PC-3 (cell line): ENCODE measurements around the gene MYH10. TPM values are rescaled to one million over a fixed set of nuclear protein-coding genes. Genes with fewer than 3 reads are reported as not detected.

Source experiments
- ATAC-seq: fragments of 200-7000 bp; cut with Tn5 transposase; 2 replicates; pipeline ENCODE4 v1.9.1; 2020; ENCODE audit warnings: mild to moderate bottlenecking, moderate library complexity
- BruUV-seq: library from RNA; stranded (reverse); fragments of 400-500 nt; replicated peaks from 2 replicates; lab custom pipeline; 2021; lab: Mats Ljungman, UMichigan
- CTCF ChIA-PET: fragments of 300-600 bp; sonication (Branson Sonifier 250); formaldehyde crosslinking; loops from one replicate; lab custom pipeline; 2022; ENCODE audit warnings: antibody characterized with exemption; lab: Charles Lee
- POLR2A ChIA-PET: fragments of 300-600 bp; sonication (Branson Sonifier 250); formaldehyde crosslinking; loops from one replicate; lab custom pipeline; 2022; ENCODE audit warnings: antibody characterized with exemption; ENCODE audit not compliant: unreplicated experiment; lab: Charles Lee
- DNase-seq: peaks from one replicate; pipeline ENCODE4 v3.0.0-alpha.2; 2015
- H2AFZ ChIP-seq: fragments of 300-600 bp; sonication (generic); 2 replicates; pipeline ENCODE4 v1.6.0; 2016; ENCODE audit warnings: antibody characterized with exemption, low read length
- H3F3A ChIP-seq: fragments of 300-600 bp; sonication (generic); one replicate; pipeline ENCODE4 v1.6.0; 2017; ENCODE audit warnings: antibody characterized with exemption, low read length, control low read depth, mild to moderate bottlenecking; ENCODE audit not compliant: unreplicated experiment
- H3K27ac ChIP-seq: fragments of 300-600 bp; sonication (generic); 2 replicates; pipeline ENCODE4 v1.5.1; 2016; ENCODE audit warnings: mild to moderate bottlenecking, low read length
- H3K27me3 ChIP-seq: fragments of 300-600 bp; sonication (generic); 2 replicates; pipeline ENCODE4 v1.6.1; 2016; ENCODE audit warnings: low read length, mixed read lengths
- H3K36me3 ChIP-seq: fragments of 300-600 bp; sonication (generic); 2 replicates; pipeline ENCODE4 v1.6.1; 2016; ENCODE audit warnings: low read depth, mixed run types, low read length, mixed read lengths
- H3K4me1 ChIP-seq: fragments of 300-600 bp; sonication (generic); 2 replicates; pipeline ENCODE4 v1.5.1; 2016; ENCODE audit warnings: low read length; ENCODE audit not compliant: insufficient read depth
- H3K4me2 ChIP-seq: fragments of 300-600 bp; sonication (generic); 2 replicates; pipeline ENCODE4 v1.6.0; 2016; ENCODE audit warnings: low read length
- H3K4me3 ChIP-seq: fragments of 300-600 bp; sonication (generic); 2 replicates; pipeline ENCODE4 v1.5.1; 2016; ENCODE audit warnings: mild to moderate bottlenecking, low read length, mixed read lengths
- H3K79me2 ChIP-seq: fragments of 300-600 bp; sonication (generic); 2 replicates; pipeline ENCODE4 v1.6.1; 2017; ENCODE audit warnings: low read length, mixed read lengths
- H3K9ac ChIP-seq: fragments of 300-600 bp; sonication (generic); 2 replicates; pipeline ENCODE4 v1.6.0; 2016; ENCODE audit warnings: mild to moderate bottlenecking, low read length
- H3K9me2 ChIP-seq: fragments of 300-600 bp; sonication (generic); replicated peaks from 2 replicates; pipeline ENCODE4 v1.6.1; 2016; ENCODE audit warnings: mixed run types, low read length, mixed read lengths
- H3K9me3 ChIP-seq: fragments of 300-600 bp; sonication (generic); 2 replicates; pipeline ENCODE4 v1.6.1; 2016; ENCODE audit warnings: low read length, mixed read lengths
- H4K20me1 ChIP-seq: fragments of 300-600 bp; sonication (generic); 2 replicates; pipeline ENCODE4 v1.6.1; 2016; ENCODE audit warnings: low read length, mixed read lengths
- EZH2 ChIP-seq: fragments of 300-600 bp; sonication (generic); IDR thresholded peaks from one replicate; pipeline ENCODE4 v1.6.1; 2017; ENCODE audit warnings: antibody characterized with exemption, mild to moderate bottlenecking, low read length; ENCODE audit not compliant: unreplicated experiment
- EZH2phosphoT487 ChIP-seq: fragments of 300-600 bp; sonication (generic); IDR thresholded peaks from 2 replicates; pipeline ENCODE4 v1.6.1; 2018; ENCODE audit warnings: mild to moderate bottlenecking, antibody characterized with exemption, low read length, borderline replicate concordance
- intact Hi-C: fragments of 100-400 bp; cut with micrococcal nuclease; formaldehyde crosslinking; loops from 2 replicates; pipeline ENCODE4 v1.9.0; 2023
- total RNA-seq: library from RNA; depleted of rRNA; stranded (reverse); fragments of >200 nt; gene quantifications from 2 replicates; pipeline ENCODE4 v1.2.3, GENCODE V29; 2014
- TF ChIP-seq, protein P1 (sequence below): fragments of 300-600 bp; sonication (generic); conservative IDR thresholded peaks from 2 replicates; pipeline ENCODE4 v1.5.1; 2017; ENCODE audit warnings: antibody characterized with exemption, low read depth, mild to moderate bottlenecking, low read length

MYH10 gene
- total RNA-seq, 1 experiment from 2014 or later: 44.6 TPM

DNA sequence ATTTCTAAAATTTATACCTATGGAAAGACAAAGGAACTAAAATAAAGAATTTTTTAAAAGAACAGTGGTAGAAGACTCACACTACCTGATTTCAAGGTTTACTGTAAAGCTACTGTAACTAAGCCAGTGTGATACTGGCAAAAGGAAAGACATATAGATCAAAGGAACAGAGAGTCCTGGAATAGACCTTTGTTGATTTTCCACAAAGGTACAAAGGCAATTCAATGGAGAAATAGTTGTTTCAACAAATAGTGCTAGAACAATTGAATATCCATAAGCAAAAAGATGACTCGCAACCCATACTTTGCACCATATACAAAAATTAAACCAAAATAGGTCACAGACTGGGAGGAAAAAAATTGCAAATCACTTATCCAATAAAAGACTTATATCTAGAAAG lies 36.7 kb downstream of the MYH10 start:
- TF ChIP-seq EZH2phosphoT487 (no peak), EZH2 (no peak)
- TF ChIP-seq, protein P1, sequence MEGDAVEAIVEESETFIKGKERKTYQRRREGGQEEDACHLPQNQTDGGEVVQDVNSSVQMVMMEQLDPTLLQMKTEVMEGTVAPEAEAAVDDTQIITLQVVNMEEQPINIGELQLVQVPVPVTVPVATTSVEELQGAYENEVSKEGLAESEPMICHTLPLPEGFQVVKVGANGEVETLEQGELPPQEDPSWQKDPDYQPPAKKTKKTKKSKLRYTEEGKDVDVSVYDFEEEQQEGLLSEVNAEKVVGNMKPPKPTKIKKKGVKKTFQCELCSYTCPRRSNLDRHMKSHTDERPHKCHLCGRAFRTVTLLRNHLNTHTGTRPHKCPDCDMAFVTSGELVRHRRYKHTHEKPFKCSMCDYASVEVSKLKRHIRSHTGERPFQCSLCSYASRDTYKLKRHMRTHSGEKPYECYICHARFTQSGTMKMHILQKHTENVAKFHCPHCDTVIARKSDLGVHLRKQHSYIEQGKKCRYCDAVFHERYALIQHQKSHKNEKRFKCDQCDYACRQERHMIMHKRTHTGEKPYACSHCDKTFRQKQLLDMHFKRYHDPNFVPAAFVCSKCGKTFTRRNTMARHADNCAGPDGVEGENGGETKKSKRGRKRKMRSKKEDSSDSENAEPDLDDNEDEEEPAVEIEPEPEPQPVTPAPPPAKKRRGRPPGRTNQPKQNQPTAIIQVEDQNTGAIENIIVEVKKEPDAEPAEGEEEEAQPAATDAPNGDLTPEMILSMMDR: no peak
- Histone ChIP-seq H3K27me3 (no peaks in the 10 kb centered on the region), H3K9me3 (no peaks in the 10 kb centered on the region), H2AFZ (no peak overlapping the region), H3K4me3 (no peak overlapping the region), H3K4me2 (no peak overlapping the region), H4K20me1 (no peaks in the 10 kb centered on the region), H3K27ac (no peak overlapping the region), H3K36me3 (no peaks in the 10 kb centered on the region), H3K9me2 (no peaks in the 10 kb centered on the region), H3F3A (no peaks in the 10 kb centered on the region), H3K79me2 (no peaks in the 10 kb centered on the region), H3K9ac (no peak overlapping the region), H3K4me1 (no peaks in the 10 kb centered on the region)
- CTCF ChIA-PET: no interaction called here
- BruUV-seq: no TSS peak
- DNase-seq (no peak), ATAC-seq (no peak)
- intact Hi-C loops: no loop called here
- POLR2A ChIA-PET: no interaction called here

DNA sequence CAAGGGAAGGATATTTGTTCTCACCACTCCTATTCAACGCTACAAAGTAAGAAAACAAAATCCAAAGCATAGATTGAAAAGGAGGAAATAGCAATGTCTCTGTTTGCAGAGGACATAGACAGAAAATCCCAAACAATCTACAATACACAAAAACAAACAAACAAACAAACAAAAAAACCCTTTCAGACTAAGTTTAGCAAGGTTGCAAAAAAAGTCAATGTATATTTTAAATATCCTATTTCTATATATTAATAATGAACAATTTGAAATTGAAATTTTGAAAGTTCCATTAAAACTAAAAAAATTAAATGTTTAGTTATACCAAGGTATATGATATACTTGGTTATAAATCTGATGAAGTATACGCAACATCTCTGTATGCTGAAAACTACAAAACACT lies 37.2 kb downstream of the MYH10 start:
- no peaks in the 10 kb centered on the region for H3K27me3 ChIP-seq
- no peaks in the 10 kb centered on the region for H3F3A ChIP-seq
- CTCF ChIA-PET: no interaction called here
- H3K9me2 ChIP-seq: no peaks in the 10 kb centered on the region
- H4K20me1 ChIP-seq: no peaks in the 10 kb centered on the region
- POLR2A ChIA-PET: no interaction called here
- H3K27ac ChIP-seq: no peak overlapping the region
- H3K4me1 ChIP-seq: no peaks in the 10 kb centered on the region
- no peaks in the 10 kb centered on the region for H3K9me3 ChIP-seq
- no peak for DNase-seq
- no peaks in the 10 kb centered on the region for H3K79me2 ChIP-seq
- no peak for ATAC-seq
- no peak overlapping the region for H3K9ac ChIP-seq
- no peak overlapping the region for H3K4me3 ChIP-seq
- no TSS peak for BruUV-seq
- no peak overlapping the region for H3K4me2 ChIP-seq
- intact Hi-C loops: no loop called here
- no peaks in the 10 kb centered on the region for H3K36me3 ChIP-seq
- H2AFZ ChIP-seq: no peak overlapping the region
- TF ChIP-seq EZH2phosphoT487 (no peak), EZH2 (no peak)
- TF ChIP-seq, protein P1: no peak

DNA sequence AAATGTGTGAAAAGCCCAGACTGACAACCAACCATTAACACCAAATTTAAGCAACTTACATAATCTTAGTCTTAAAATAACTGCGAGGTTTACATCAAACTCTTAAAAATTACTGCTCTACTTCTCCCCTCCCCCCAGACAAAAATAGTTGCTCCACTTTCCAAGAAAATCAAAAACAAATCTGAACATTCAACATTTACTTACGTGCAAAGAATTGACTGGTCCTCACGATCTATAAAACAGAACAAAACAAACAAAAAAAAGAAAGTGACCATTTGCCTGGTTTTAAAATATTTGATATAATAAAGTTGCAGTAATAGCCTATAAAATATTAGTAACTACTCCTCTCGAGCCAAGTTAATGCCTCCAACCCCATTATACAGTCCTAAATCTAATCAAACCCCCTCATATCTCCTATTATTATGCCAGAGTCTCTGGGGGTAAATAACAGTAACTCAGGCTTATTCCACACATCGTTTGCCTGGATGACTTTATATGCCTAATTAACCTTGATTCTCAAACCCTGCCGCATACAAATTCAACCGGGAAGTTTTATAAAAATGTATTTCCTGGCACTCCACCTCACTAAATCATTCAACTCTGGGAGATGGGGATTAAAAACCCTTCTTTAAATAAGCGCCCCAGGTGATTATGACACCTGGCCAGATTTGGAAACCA lies 41.5 kb downstream of the MYH10 start:
- ChIA-PET POLR2A (no interaction called here), CTCF (no interaction called here)
- BruUV-seq: no TSS peak
- Histone ChIP-seq H3K4me1 (no peaks in the 10 kb centered on the region), H3K36me3 (no peaks in the 10 kb centered on the region), H3K4me3 (no peak overlapping the region), H3F3A (no peaks in the 10 kb centered on the region), H3K27me3 (no peaks in the 10 kb centered on the region), H3K9me3 (no peaks in the 10 kb centered on the region), H4K20me1 (no peaks in the 10 kb centered on the region), H3K4me2 (no peak overlapping the region), H3K27ac (no peak overlapping the region), H3K9ac (no peak overlapping the region), H2AFZ (no peak overlapping the region), H3K9me2 (no peaks in the 10 kb centered on the region), H3K79me2 (no peaks in the 10 kb centered on the region)
- intact Hi-C loops: no loop called here
- no peak for TF ChIP-seq EZH2phosphoT487
- TF ChIP-seq EZH2: no peak
- TF ChIP-seq, protein P1: no peak
- ATAC-seq (no peak), DNase-seq (no peak)
